GM20000 (cell line): ENCODE measurements around the gene TENM3.

Experiments
- DNase-seq: peaks from one replicate; pipeline ENCODE4 v3.0.0; 2012; ENCODE audit warnings: low spot score
- CTCF ChIP-seq: IDR thresholded peaks from 2 replicates; pipeline ENCODE4 v1.5.1; 2012; ENCODE audit warnings: mild to moderate bottlenecking, control low read depth; ENCODE audit errors: extremely low read depth, missing control alignments

The TENM3 gene

GRCh38 chr4:182770259-182770995 lies 527.2 kb downstream of the TENM3 start:
- no peak for DNase-seq
- no peak for TF ChIP-seq CTCF

- no peak for TF ChIP-seq CTCF
- no peak for DNase-seq
Measured at GRCh38 chr4:182770996-182771514, 527.9 kb downstream of the TENM3 start.

- no peak for TF ChIP-seq CTCF
- DNase-seq, result no peak
Measured at GRCh38 chr4:182775075-182775474, 531.9 kb downstream of the TENM3 start.

GRCh38 chr4:182776376-182777105 lies 533.3 kb downstream of the TENM3 start:
- DNase-seq, result no peak
- TF ChIP-seq CTCF, result no peak

GRCh38 chr4:182778222-182778982 lies 535.2 kb downstream of the TENM3 start:
- DNase-seq, result no peak
- TF ChIP-seq CTCF, result no peak

GRCh38 chr4:182786991-182787390 lies 543.8 kb downstream of the TENM3 start:
- TF ChIP-seq CTCF, result no peak

More at GRCh38 chr4:182786991-182787390, 543.8 kb downstream of the TENM3 start:
- no peak for DNase-seq
